K562 (cell line): Measurements from ENCODE around the gene CLK4. TPM values are rescaled to one million over a fixed set of nuclear protein-coding genes. Genes with fewer than 3 reads are reported as not detected.
A peak's percentile ranks its signal among the peaks of the same experiment; 100 is the strongest.

Experiments
- ATAC-seq: fragments of 200-7000 bp; cut with Tn5 transposase; 3 replicates; pipeline ENCODE4 v1.9.1; 2020; ENCODE audit warnings: moderate library complexity
- BruUV-seq: library from RNA; stranded (reverse); fragments of 400-500 nt; replicated peaks from 2 replicates; lab custom pipeline; 2021; lab: Mats Ljungman, UMichigan
- CTCF ChIA-PET: fragments of 300-600 bp; formaldehyde crosslinking; extraction: SDS; loops from one replicate; lab custom pipeline; 2021; ENCODE audit warnings: low intra/inter-chr PET ratio; lab: Yijun Ruan, JAX
- POLR2A ChIA-PET: fragments of 300-600, 350-650 bp; sonication (Branson Sonifier 250); formaldehyde crosslinking; extraction: SDS; loops from one replicate; lab custom pipeline; 2021; ENCODE audit warnings: antibody characterized with exemption, inconsistent platforms; lab: Yijun Ruan, JAX
- DNase-seq, 4 experiments: peaks; one replicate each; pipeline versions ENCODE4 v3.0.0 to v3.0.0-alpha.2; 2011 to 2018; ENCODE audit warnings: low spot score in 3 of 4, mixed read lengths in 3 of 4; ENCODE audit errors: extremely low read depth in 1 of 4
- FAIRE-seq: peaks from 2 replicates; lab custom pipeline; 2011; peaks lifted over from hg19 to GRCh38; lab: Jason Lieb, UNC
- H2AFZ ChIP-seq: 2 replicates; pipeline ENCODE4 v1.6.0; 2011; ENCODE audit warnings: low read depth, low read length, control low read depth, inconsistent platforms
- H3K27ac ChIP-seq: fragments of 200-600 bp; 3 replicates; pipeline ENCODE4 v1.8.0; 2011; ENCODE audit warnings: low read depth, mild to moderate bottlenecking, control low read depth, inconsistent platforms, low read length, moderate library complexity, mixed read lengths; ENCODE audit errors: extremely low read depth
- H3K27me3 ChIP-seq, 2 experiments: fragments of 300-600 bp in 1 of 2; 2 replicates in 1 of 2; 3 replicates in 1 of 2; pipeline versions ENCODE4 v1.6.0 to v1.8.0; 2011; ENCODE audit warnings: inconsistent platforms in 2 of 2, low read length in 2 of 2, mild to moderate bottlenecking in 1 of 2, mixed read lengths in 1 of 2, moderate library complexity in 1 of 2; ENCODE audit not compliant: control insufficient read depth in 2 of 2, insufficient read depth in 2 of 2
- H3K36me3 ChIP-seq: fragments of 300-600 bp; 3 replicates; pipeline ENCODE4 v1.8.0; 2011; ENCODE audit warnings: mild to moderate bottlenecking, low read length, inconsistent platforms; ENCODE audit not compliant: control insufficient read depth, insufficient read depth
- H3K4me1 ChIP-seq, 2 experiments: fragments of 200-600 bp in 1 of 2; replicated peaks in 1 of 2; 2 replicates in 1 of 2; 3 replicates in 1 of 2; pipeline versions ENCODE4 v1.5.1 to v1.8.0; 2011; ENCODE audit warnings: inconsistent platforms in 2 of 2, low read length in 2 of 2, mild to moderate bottlenecking in 1 of 2, mixed read lengths in 1 of 2, moderate library complexity in 1 of 2; ENCODE audit not compliant: control insufficient read depth in 2 of 2, insufficient read depth in 2 of 2
- H3K4me2 ChIP-seq: 2 replicates; pipeline ENCODE4 v1.6.1; 2011; ENCODE audit warnings: low read length, control low read depth, inconsistent platforms, mixed read lengths; ENCODE audit not compliant: insufficient read depth
- H3K4me3 ChIP-seq: fragments of 200-600 bp; sonication (generic), shearing (Covaris generic); 2 replicates; pipeline ENCODE4 v1.5.1; 2016; ENCODE audit warnings: control low read depth, inconsistent platforms
- H3K79me2 ChIP-seq: fragments of 200-600 bp; 3 replicates; pipeline ENCODE4 v1.8.0; 2011; ENCODE audit warnings: low read length, inconsistent platforms; ENCODE audit not compliant: control insufficient read depth, insufficient read depth
- H3K9ac ChIP-seq, 2 experiments: 2 replicates each; pipeline versions ENCODE4 v1.6.0 to v1.6.1; 2011; ENCODE audit warnings: low read depth in 2 of 2, low read length in 2 of 2, control low read depth in 1 of 2, inconsistent platforms in 1 of 2, mild to moderate bottlenecking in 1 of 2, mixed read lengths in 1 of 2; ENCODE audit not compliant: insufficient read depth in 1 of 2
- H3K9me1 ChIP-seq: one replicate; pipeline ENCODE4 v1.6.0; 2011; ENCODE audit warnings: inconsistent platforms, mild to moderate bottlenecking, low read length, moderate library complexity; ENCODE audit not compliant: control insufficient read depth, insufficient read depth
- H3K9me3 ChIP-seq: replicated peaks from 2 replicates; pipeline ENCODE4 v1.5.1; 2011; ENCODE audit warnings: low read depth, low read length, inconsistent platforms; ENCODE audit not compliant: control insufficient read depth, insufficient read depth
- H4K20me1 ChIP-seq: replicated peaks from 2 replicates; pipeline ENCODE4 v1.6.1; 2011; ENCODE audit warnings: low read length, inconsistent platforms, mixed read lengths; ENCODE audit not compliant: control insufficient read depth, insufficient read depth
- DIDO1 ChIP-seq: fragments of 450-650 bp; IDR thresholded peaks from 2 replicates; pipeline ENCODE4 v1.6.1; 2016; ENCODE audit warnings: low read depth, missing biosample characterization, missing genetic modification characterization
- FOXP1 ChIP-seq: sonication (generic); formaldehyde crosslinking; IDR thresholded peaks from 2 replicates; pipeline ENCODE4 v1.8.0; 2022; ENCODE audit warnings: mild to moderate bottlenecking, missing genetic modification reagents
- NONO ChIP-seq, 2 experiments: fragments of 200-400 bp in 1 of 2; fragments of 450-650 bp in 1 of 2; formaldehyde crosslinking in 1 of 2; IDR thresholded peaks; 2 replicates each; pipeline ENCODE4 v1.6.1; 2017; ENCODE audit warnings: low read depth in 2 of 2, mild to moderate bottlenecking in 2 of 2, moderate library complexity in 2 of 2, low read length in 1 of 2
- PHF8 ChIP-seq: fragments of 200-600 bp; sonication (generic); IDR thresholded peaks from 2 replicates; pipeline ENCODE4 v1.6.1; 2012; ENCODE audit warnings: mixed run types, mild to moderate bottlenecking, inconsistent platforms, low read length, moderate library complexity, borderline replicate concordance
- RERE ChIP-seq: sonication (generic); formaldehyde crosslinking; IDR thresholded peaks from 2 replicates; pipeline ENCODE4 v1.8.0; 2023; ENCODE audit warnings: missing genetic modification reagents, mild to moderate bottlenecking, borderline replicate concordance
- SMAD2 ChIP-seq: fragments of 150-350 bp; IDR thresholded peaks from 2 replicates; pipeline ENCODE4 v1.6.1; 2014; ENCODE audit warnings: low read depth, mild to moderate bottlenecking, low read length
- SNIP1 ChIP-seq: fragments of 450-650 bp; IDR thresholded peaks from 2 replicates; pipeline ENCODE4 v1.7.1; 2017; ENCODE audit warnings: low read depth, mild to moderate bottlenecking
- ZBTB11 ChIP-seq, 3 experiments: fragments of 200-800 bp in 1 of 3; fragments of 250-450 bp in 1 of 3; fragments of 450-650 bp in 1 of 3; sonication (Bioruptor Pico) in 1 of 3; sonication (Bioruptor generic) in 1 of 3; formaldehyde crosslinking in 1 of 3; IDR thresholded peaks; 2 replicates each; pipeline versions ENCODE4 v1.6.1 to v1.8.0; 2016 to 2022; ENCODE audit warnings: mild to moderate bottlenecking in 2 of 3, missing genetic modification characterization in 2 of 3, missing compliant biosample characterization in 1 of 3, moderate library complexity in 1 of 3
- ZNF445 ChIP-seq: fragments of 250-450 bp; sonication (Bioruptor Pico); IDR thresholded peaks from 2 replicates; pipeline ENCODE4 v1.4.0; 2020; ENCODE audit warnings: low read depth, mild to moderate bottlenecking, moderate library complexity
- ZSCAN29 ChIP-seq: fragments of 450-650 bp; IDR thresholded peaks from 2 replicates; pipeline ENCODE4 v1.6.1; 2017
- WGBS: fragments of 100-300 bp; shearing (Covaris generic); methylation state at CpG from one replicate; pipeline ENCODE4 v1.1.6; 2016; ENCODE audit warnings: low coverage, mixed read lengths; ENCODE audit not compliant: insufficient coverage; ENCODE audit errors: missing lambda C conversion rate; 5-methylcytosine and 5-hydroxymethylcytosine counted together
- in situ Hi-C: fragments of 300-500 bp; cut with MboI; formaldehyde crosslinking; loops from 4 replicates; pipeline ENCODE4 v1.15.0; 2018; ENCODE audit warnings: inconsistent platforms, mixed read lengths
- intact Hi-C: fragments of 100-400 bp; cut with micrococcal nuclease; formaldehyde crosslinking; loops from 2 replicates; pipeline ENCODE4 v1.14.2; 2022
- polyA plus RNA-seq, 8 experiments: library from polyadenylated mRNA; depleted of rRNA in 4 of 8; stranded (reverse) in 5 of 8; unstranded in 3 of 8; fragments of >200 nt; fragmentation: Nextera tagmentation in 2 of 8; fragmentation: Illumina TruSeq in 1 of 8; extraction: Ambion mirVana in 2 of 8; extraction: Trizol in 1 of 8; gene quantifications; 2 replicates each; pipeline versions ENCODE4 v1.2.1 to v1.2.3, GENCODE V29; 2011 to 2014; ENCODE audit warnings: inconsistent platforms in 1 of 8, missing spikeins in 1 of 8
- total RNA-seq, 7 experiments: library from RNA; depleted of rRNA in 6 of 7; stranded (reverse); fragments of >200 nt in 6 of 7; fragmentation: Illumina TruSeq in 2 of 7; extraction: Trizol in 2 of 7; gene quantifications; 2 replicates each; pipeline versions ENCODE4 v1.2.1 to v1.2.3, GENCODE V29; 2011 to 2021; ENCODE audit warnings: low replicate concordance in 1 of 7
- TF ChIP-seq, protein P1 (sequence below): fragments of 450-650 bp; conservative IDR thresholded peaks from 2 replicates; pipeline ENCODE4 v1.6.1; 2016; ENCODE audit warnings: missing genetic modification characterization, low read depth, mild to moderate bottlenecking, control low read depth, missing compliant biosample characterization

The CLK4 gene
- total and polyA plus RNA-seq, 9 of the 15 experiments (the other 6 are each of a cell fraction or from before 2014, with no cell fraction given) = 10.5 to 23.1 (median 13.9) TPM

GRCh38 chr5:178671602-178672144, 44.8 kb upstream of the CLK4 start:
- peak in 1 of 4 experiments; percentile 1 for DNase-seq
- no peak overlapping the region for H3K27ac ChIP-seq
- no peak overlapping the region for H3K4me2 ChIP-seq
- no peak overlapping the region for H3K9ac ChIP-seq
- intact Hi-C loops (no loop called here), in situ Hi-C loops (no loop called here)
- no TSS peak for BruUV-seq
- no peak for FAIRE-seq
- H3K27me3 ChIP-seq = peaks cover 14 to 49% of the 10 kb centered on the region in 2 experiments
- H3K9me1 ChIP-seq = no peaks in the 10 kb centered on the region
- CTCF ChIA-PET = no interaction called here
- H3K4me3 ChIP-seq = no peak overlapping the region
- POLR2A ChIA-PET = interaction anchor here (0.6 to 1.1 kb wide), 2 partner anchors 21 to 788 kb away, joined by 3 read pairs; no protein-coding TSS in a partner anchor
- H3K9me3 ChIP-seq = no peaks in the 10 kb centered on the region; the same call in 1 of the 2 replicates
- no peaks in the 10 kb centered on the region for H3K36me3 ChIP-seq
- H4K20me1 ChIP-seq = no peaks in the 10 kb centered on the region
- no peak for ATAC-seq
- 4% methylated on average over 7 of the region's 7 CpGs for WGBS
- no peaks in the 10 kb centered on the region for H3K79me2 ChIP-seq
- peaks cover 4 to 5% of the 10 kb centered on the region in 2 experiments; a peak in 3 of 5 replicates for H3K4me1 ChIP-seq
- no peak overlapping the region for H2AFZ ChIP-seq
- TF ChIP-seq FOXP1 (CRISPR knock-in tag) (no peak), ZNF445 (CRISPR knock-in tag) (no peak), ZBTB11 (CRISPR knock-in tag; IDR thresholded peaks at IDR 0.05) (no peak), RERE (CRISPR knock-in tag) (no peak), PHF8 (no peak), NONO (IDR thresholded peaks at IDR 0.05; ENCODE audit: low read depth in 2 of 2, low read length in 1 of 2) (no peak), SMAD2 (no peak), SNIP1 (no peak), DIDO1 (tag) (no peak), ZSCAN29 (no peak)
- TF ChIP-seq, protein P1, sequence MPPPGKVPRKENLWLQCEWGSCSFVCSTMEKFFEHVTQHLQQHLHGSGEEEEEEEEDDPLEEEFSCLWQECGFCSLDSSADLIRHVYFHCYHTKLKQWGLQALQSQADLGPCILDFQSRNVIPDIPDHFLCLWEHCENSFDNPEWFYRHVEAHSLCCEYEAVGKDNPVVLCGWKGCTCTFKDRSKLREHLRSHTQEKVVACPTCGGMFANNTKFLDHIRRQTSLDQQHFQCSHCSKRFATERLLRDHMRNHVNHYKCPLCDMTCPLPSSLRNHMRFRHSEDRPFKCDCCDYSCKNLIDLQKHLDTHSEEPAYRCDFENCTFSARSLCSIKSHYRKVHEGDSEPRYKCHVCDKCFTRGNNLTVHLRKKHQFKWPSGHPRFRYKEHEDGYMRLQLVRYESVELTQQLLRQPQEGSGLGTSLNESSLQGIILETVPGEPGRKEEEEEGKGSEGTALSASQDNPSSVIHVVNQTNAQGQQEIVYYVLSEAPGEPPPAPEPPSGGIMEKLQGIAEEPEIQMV (tag) = no peak
